Measurements from ENCODE around the gene NUP42.
"Not testable (repeated sequence)": the region's sequence is repeated elsewhere in the genome, so short reads cannot be mapped to it uniquely, and the experiment has no call there.

The NUP42 gene

GRCh38 chr7:23218196-23218595 is 36.3 kb downstream of the NUP42 start:
- no peak overlapping the region for H3K27ac ChIP-seq
- H3K36me3 ChIP-seq: no peaks in the 10 kb centered on the region
- no peak for DNase-seq
- no peaks in the 10 kb centered on the region for H3K27me3 ChIP-seq (ENCODE audit: insufficient read depth, low read depth, severe bottlenecking)
- H3K9me3 ChIP-seq (ENCODE audit: severe bottlenecking): no peaks in the 10 kb centered on the region
- TF ChIP-seq CTCF (IDR thresholded peaks at IDR 0.05; ENCODE audit: low read depth, low read length): no peak
- no peak overlapping the region for H3K4me3 ChIP-seq (ENCODE audit: low read depth, low read length)

- DNase-seq: no peak
- Histone ChIP-seq H3K27ac (no peak overlapping the region), H3K9me3 (ENCODE audit: severe bottlenecking) (no peaks in the 10 kb centered on the region), H3K36me3 (no peaks in the 10 kb centered on the region), H3K4me3 (ENCODE audit: low read depth, low read length) (no peak overlapping the region), H3K27me3 (ENCODE audit: insufficient read depth, low read depth, severe bottlenecking) (no peaks in the 10 kb centered on the region)
- no peak for TF ChIP-seq CTCF (IDR thresholded peaks at IDR 0.05; ENCODE audit: low read depth, low read length)
Observed at GRCh38 chr7:23220690-23221305, 39.0 kb downstream of the NUP42 start.

GRCh38 chr7:23222439-23223030 is 40.7 kb downstream of the NUP42 start:
- TF ChIP-seq CTCF (IDR thresholded peaks at IDR 0.05; ENCODE audit: low read depth, low read length): no peak
- no peak for DNase-seq
- no peaks in the 10 kb centered on the region for H3K36me3 ChIP-seq
- H3K27ac ChIP-seq: no peak overlapping the region
- no peak overlapping the region for H3K4me3 ChIP-seq (ENCODE audit: low read depth, low read length)
- H3K9me3 ChIP-seq (ENCODE audit: severe bottlenecking): no peaks in the 10 kb centered on the region
- no peaks in the 10 kb centered on the region for H3K27me3 ChIP-seq (ENCODE audit: insufficient read depth, low read depth, severe bottlenecking)

- not testable (repeated sequence) for DNase-seq; H3K36me3 ChIP-seq; H3K9me3 ChIP-seq (ENCODE audit: severe bottlenecking); H3K4me3 ChIP-seq (ENCODE audit: low read depth, low read length); H3K27me3 ChIP-seq (ENCODE audit: insufficient read depth, low read depth, severe bottlenecking); H3K27ac ChIP-seq
Observed at GRCh38 chr7:23224364-23224763, 42.5 kb downstream of the NUP42 start.

- H3K36me3 ChIP-seq: no peaks in the 10 kb centered on the region
- no peak for TF ChIP-seq CTCF (IDR thresholded peaks at IDR 0.05; ENCODE audit: low read depth, low read length)
- DNase-seq: no peak
- H3K27me3 ChIP-seq (ENCODE audit: insufficient read depth, low read depth, severe bottlenecking): no peaks in the 10 kb centered on the region
- H3K4me3 ChIP-seq (ENCODE audit: low read depth, low read length): no peak overlapping the region
- H3K9me3 ChIP-seq (ENCODE audit: severe bottlenecking): no peaks in the 10 kb centered on the region
- no peak overlapping the region for H3K27ac ChIP-seq
Observed at GRCh38 chr7:23226844-23227450, 45.1 kb downstream of the NUP42 start.

GRCh38 chr7:23228412-23228811 is 46.6 kb downstream of the NUP42 start:
- no peaks in the 10 kb centered on the region for H3K36me3 ChIP-seq
- H3K4me3 ChIP-seq (ENCODE audit: low read depth, low read length): no peak overlapping the region
- no peaks in the 10 kb centered on the region for H3K9me3 ChIP-seq (ENCODE audit: severe bottlenecking)
- H3K27me3 ChIP-seq (ENCODE audit: insufficient read depth, low read depth, severe bottlenecking): no peaks in the 10 kb centered on the region
- no peak for DNase-seq
- no peak for TF ChIP-seq CTCF (IDR thresholded peaks at IDR 0.05; ENCODE audit: low read depth, low read length)
- no peak overlapping the region for H3K27ac ChIP-seq
